Measurements from ENCODE around the gene ZPR1.

The ZPR1 gene

DNA sequence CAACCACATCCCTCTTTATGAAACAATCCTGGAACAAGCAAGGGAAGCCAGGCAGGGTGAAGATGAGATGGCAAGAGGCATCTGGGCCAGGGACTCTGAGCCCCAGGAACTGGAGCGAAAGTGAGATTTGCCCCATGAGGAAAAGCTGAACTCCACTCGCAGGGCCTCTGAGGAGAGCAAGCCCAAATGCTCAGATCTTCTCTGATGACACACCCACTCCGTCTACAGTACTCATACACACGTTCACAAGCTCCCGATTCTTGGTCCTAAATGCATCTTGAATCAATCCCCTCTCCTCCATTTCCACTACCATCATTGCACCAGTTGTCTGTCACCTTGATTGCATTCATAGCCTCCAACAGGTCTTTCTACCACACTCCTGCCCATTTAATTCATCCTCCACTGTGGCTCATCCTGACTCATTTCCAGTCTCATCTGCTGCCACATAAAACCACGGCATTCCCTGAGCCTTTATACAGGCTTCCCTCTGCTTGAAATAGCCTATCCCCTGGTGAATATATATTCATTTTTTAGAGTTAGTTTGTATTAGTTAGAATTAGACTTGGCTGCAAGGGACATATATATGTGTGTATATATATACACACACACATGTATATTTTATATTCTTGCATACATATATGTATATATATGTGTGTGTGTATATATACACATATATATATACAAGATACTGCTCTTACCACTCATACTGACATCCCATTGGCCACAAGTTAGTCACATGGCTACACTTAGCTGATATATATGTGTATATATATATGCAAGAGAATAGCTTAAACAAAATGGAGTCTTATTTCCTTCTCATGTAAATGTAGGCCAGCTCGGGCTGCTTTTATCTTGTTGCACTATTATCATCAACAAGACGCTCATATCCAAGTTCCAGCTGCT lies 5.3 kb upstream of the ZPR1 start:
- no peak for DNase-seq (ENCODE audit: low read depth in 3 of 3, low spot score in 1 of 3)

DNA sequence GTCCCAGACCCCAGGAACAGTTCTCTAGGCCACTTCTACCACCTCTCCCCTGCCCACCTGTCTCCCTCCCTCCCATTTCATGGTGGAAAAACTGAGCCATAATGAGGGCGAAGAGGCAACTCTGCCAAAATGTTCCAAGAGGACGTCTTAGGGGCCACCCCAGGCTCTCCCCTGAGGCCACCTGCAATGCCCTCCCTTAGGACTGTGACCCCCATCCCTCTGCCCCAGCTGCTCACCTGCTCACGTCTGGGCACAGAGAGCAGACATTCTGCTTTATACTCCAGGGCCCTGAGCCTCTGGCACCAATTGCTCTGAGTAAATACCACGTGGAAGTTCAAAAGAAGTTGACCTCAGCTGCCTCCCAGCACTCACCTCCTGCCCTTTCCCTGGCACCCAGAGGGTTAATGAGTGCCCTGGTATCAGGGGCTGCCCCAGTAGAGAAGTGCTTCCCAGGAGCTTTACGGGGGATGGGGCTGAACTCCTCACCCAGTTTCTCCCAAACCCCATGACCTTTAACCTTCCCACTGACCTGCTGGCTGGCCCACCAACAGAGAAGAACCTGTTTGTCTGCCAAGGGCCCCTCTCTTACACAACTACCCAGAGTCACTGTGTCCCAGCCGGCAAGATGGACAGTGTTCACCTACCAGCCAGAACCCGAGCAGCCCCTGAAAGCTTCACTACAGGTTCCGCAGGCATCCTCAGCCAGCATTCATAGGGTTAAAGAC lies 4.5 kb upstream of the ZPR1 start:
- no peak for DNase-seq (ENCODE audit: low read depth in 3 of 3, low spot score in 1 of 3)

DNA sequence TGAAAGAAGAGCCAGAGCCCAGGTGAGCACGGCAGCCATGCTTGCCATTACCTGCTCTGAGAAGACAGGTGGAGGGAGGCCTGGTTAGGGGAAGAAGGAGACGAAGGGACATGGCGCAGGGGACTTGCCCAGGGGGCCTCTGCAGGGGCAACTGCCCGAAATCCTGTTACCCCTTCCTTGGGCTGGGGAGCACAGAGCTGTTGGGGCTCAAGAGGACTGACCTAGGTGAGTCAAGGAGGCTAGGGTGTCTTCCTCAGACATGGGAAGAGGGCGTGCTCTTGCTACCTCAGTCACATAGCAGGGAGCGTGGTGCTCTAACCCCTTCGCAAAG lies 4.0 kb upstream of the ZPR1 start, which contains the start of gene APOA5:
APOA5 (minus strand) TSS at position 67 of the 331 bp plus-strand sequence; CDS start at position 48, 19 bp downstream.
- DNase-seq (ENCODE audit: low read depth in 3 of 3, low spot score in 1 of 3) = no peak

DNA sequence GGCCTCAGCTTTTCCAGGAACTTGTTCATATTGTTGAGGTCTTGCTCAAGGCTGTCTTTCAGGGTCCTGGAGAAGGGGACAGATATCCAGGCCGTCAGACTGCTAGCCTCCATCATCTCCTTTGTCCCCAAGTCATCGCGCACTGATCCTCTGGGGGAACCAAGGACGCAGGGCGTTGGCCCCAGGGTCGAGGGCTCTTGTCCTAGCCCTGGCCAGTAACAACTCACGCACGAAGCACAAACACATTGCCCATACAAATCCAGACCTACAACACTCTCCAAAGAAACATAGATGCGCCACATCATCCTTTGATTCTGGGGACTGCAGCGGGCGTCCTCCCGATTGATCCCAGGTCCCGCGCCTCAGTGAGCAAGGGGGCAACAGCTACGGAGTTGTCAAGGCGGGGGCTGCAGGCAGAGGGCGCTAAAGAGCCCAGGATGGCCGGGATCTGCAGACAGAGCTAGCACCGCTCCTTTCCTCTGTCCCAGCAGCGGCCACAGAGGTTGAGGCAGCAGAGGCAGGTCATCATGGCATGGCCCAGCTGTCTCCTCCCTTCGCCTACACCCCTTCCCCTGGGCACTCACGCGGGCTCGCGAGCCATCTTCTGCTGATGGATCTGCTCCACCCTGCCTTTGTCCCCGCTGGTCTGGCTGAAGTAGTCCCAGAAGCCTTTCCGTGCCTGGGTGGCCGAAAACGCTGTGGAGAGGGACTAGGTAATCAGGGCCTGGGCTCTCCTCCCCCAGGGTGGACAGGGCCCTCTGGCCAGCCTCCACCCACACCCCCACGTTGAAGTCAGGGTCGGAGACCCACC lies 3.4 kb upstream of the ZPR1 start:
- DNase-seq (ENCODE audit: low read depth in 3 of 3, low spot score in 1 of 3) = peak; percentile 29 to 71 (median 56)

DNA sequence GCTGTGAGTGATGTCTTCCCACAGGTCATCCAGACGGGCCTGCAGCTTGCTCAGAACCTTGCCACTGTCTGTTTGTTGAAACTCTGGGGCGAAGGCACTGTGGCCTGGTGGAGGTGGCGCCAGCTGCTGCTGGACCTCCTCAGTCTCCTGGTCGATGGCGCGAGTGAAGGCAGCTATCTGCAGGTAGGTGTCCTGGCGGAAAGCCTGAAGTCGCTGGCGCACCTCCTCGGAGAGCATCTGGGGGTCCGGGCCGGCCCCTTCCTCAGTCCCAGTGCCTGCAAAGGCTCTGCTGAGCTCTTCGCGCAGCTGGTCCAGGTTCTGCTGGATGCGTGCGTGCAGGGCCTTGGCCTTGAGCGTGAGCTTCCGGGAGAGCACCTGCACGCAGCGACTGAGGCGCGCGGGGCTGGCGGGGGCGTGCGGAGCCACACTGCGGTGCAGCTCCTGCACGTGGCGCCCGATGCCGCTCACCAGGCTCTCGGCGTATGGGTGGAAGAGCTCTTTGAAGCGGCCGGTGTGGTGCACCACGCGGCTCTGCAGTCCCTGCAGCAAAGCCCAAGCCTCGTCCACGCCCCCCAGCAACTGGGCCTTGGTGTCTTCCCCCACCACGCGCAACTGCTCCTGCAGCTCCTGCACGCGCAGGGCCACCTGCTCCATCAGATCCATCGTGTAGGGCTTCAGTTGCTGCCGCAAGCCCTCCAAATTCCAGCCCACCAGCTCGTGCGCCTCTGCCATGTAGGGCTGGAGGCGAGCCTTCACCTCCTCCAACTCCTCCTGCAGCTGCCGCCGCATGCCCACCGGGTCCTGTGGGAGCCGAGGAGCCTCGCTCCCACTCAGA lies 2.6 kb upstream of the ZPR1 start:
- no peak for DNase-seq (ENCODE audit: low read depth in 3 of 3, low spot score in 1 of 3)

DNA sequence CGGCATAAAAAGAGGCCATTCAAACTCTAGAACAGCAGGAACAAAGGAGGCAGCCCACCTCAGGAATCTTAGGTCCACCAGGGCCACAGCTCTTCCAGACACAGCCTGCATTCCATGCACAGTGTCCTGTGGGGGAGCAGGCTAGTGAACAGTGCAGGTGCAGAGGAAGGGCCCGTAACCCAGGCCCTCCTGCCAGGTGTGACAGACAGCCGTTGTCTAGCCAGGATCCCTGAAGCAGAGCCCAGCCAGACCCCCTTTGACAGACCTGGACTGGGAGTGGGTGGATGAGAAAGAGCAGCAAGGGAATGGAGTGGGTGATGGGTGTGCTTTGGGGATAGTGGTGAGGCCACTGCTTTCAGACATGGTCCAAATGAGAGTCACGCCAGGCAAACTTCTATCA lies 1.2 kb upstream of the ZPR1 start:
- DNase-seq (ENCODE audit: low read depth in 3 of 3, low spot score in 1 of 3) = no peak

DNA sequence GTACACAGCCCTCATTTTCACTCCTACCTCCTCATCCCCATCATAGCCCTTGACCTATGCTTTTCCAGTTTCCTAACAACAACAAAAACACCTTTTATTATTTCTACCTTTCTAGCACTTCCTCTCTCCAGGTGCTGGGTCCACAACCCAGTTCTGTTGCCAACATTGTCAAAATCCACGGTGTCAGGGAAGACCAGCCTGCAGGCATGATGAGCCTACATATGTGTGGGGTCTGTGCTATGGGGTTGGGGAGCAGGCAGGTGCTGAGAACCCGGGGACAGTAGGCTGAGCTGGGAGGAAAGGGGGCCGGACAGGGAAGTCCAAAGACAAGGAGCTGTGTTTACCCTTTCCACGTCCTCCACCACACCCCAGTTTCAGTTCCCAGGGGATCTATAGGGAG lies 711 bp upstream of the ZPR1 start:
- no peak for DNase-seq (ENCODE audit: low read depth in 3 of 3, low spot score in 1 of 3)

DNA sequence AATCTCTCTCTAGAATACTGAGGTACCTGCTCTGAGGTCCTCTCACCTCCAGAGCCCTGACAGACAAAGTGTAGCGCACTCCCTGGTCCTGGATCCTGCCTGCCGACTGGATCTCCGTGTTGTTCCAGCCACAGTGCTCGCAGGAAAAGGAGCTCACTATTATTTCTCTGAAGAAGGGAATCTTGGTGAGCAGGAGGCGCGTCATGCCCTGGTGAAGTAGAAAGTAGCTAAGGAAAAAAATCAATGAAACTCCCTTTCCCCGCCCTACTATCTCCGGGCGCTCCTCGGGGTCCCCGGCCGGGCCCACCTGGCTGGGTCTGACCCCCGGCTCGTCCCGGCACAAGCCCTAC lies 412 bp downstream of the ZPR1 start:
- no peak for DNase-seq (ENCODE audit: low read depth in 3 of 3, low spot score in 1 of 3)

DNA sequence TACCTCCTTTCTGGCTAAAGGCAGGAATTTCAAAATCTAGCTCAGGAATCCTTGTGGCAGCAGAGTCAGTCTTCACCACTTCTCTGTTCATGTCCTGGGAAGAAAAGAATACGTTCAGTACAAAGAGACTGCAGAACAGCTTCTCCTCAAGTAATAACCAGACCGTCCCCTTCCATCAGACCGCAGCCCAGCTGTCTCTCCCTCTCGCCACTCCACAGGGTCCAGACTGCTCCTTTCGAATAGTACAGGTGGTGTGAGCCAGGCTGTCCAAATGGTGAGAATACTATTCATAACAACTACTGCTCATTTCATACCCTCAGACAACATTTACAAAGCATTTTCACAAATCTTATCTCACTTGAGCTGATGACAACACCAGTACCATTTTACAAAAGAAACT lies 857 bp downstream of the ZPR1 start:
- DNase-seq (ENCODE audit: low read depth in 3 of 3, low spot score in 1 of 3) = no peak

DNA sequence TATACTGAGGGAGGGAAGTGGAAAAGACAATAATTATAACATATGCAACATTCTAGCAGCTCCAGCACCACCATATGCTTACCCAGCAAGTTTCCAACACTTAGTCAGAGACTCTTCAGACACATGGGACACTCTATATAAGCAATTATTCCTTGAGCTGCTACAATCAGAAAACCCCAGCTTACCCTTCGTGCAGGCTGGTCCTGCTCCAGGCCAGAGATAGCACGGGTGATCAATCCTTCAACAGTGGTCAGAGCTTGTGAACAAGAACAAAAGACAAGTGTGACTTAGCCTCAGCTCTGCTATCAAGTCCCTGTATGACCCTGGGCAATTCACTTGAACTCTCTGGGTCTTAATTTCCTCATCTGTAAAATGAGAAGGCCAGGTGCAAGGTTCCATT lies 1.5 kb downstream of the ZPR1 start:
- DNase-seq (ENCODE audit: low read depth in 3 of 3, low spot score in 1 of 3) = no peak

DNA sequence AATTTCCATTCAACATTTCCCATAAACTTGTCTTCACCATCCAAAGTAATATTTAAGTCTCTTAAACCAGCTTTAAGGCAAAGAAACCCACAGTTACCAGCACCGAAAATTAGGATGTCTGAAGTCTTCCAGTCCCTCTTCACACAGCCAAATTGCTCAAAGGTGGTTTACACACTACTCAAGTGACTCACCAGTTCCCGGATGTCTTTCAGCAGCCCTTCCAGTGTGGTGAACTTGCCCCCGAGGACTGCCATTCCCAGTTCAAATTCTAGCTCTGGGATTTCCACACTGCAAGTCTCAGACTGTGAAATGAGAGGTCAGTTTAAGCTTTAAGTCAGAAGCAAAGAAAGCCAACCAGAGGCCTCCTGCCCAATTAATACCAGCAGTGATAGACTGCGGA lies 5.1 kb downstream of the ZPR1 start:
- DNase-seq (ENCODE audit: low read depth in 3 of 3, low spot score in 1 of 3) = no peak

DNA sequence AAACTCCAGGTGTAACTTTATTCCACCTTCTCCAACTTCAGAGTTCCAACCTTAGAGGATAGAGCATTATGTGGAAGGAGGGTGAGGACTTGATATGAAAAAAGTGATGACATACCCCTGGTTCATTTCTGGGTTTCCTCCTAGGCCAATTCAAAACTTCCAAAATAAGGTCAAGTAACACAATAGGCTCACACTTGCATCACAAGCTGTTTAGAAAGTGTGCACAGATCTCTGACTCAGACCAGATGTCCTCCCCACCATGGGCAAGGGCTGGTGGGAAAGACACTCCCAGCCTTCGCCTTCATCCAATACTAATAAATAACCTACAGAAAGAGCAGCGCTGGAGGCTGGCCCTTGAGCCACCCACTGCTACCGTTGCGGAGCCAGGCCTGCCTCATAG lies 9.3 kb downstream of the ZPR1 start:
- no peak for DNase-seq (ENCODE audit: low read depth in 3 of 3, low spot score in 1 of 3)

DNA sequence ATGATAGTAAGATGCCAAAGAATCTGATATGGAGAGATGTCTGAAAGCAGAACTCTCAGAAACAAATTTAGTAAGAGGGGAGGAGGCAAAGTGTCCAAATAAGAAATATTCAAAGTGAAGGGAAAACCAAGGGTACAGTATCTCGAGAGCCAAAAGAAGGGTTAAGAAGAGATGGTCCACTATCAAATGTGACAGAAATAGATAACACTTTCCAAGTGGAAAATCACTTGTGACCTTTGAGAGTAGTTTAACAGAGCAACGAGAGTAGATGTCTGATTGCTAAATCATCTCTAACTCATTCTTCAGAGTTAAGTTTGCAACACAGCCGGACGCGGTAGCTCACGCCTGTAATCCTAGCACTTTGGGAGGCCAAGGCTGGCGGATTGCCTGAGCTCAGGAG lies 10.8 kb downstream of the ZPR1 start:
- DNase-seq (ENCODE audit: low read depth in 3 of 3, low spot score in 1 of 3) = no peak

DNA sequence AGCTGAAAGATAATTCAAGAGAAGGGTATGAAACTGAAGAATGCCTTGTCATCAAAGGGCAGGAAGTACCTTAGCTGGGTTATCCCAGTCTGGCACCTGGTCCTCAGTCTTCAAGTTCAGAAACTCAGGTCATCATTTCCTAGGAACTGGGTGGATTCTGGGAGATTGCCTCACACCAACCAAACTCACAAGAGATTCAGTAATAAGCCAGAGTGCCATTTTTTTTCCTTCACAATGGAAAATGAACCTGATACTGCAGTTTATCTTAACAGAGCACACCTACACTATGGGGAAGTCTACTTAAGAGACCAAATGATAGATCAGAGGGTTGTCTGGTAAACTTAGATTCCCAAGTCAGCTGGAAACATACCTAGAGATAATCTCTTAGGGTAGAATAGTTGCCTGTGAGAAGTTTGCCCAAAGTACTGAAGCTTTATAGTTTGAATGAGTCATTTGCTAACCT lies 11.3 kb downstream of the ZPR1 start:
- DNase-seq (ENCODE audit: low read depth in 3 of 3, low spot score in 1 of 3) = no peak

DNA sequence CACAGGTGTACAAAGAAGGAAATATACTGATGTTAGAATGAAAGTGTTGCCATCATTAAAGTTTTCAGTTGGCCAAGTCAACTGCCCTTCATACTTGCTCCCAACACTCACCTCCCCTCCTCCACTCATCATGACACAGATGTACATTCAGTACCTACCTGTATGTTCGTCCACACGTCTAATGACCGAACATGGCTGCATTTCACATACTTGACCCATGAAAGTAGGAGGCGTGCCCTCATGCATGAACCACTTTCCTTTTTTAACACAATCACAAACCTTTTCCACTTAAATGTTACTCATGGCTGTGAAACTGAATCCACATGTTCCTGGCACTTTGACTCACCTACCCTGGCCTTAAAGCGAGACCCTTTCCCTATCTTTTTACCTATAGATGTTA lies 11.8 kb downstream of the ZPR1 start:
- DNase-seq (ENCODE audit: low read depth in 3 of 3, low spot score in 1 of 3) = no peak

DNA sequence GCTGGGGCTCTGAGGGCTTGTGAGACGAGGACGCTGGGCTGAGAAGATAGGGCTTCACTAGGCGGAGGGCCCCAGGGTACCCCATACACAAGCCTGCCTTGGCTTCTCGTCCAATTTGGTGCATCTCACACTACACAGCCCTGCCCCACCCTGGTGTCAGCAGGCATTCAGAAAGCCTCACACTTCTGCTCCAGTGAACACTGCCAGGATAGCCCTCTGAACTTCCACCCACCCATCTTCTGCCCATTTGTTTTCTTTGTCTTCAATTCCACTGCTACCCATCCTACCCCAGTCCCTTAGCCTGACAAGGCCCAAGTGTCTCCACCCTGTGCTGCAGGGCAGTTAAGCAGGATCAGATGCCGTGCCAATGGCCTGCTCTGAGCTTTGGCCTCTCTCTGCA lies 13.2 kb downstream of the ZPR1 start:
- DNase-seq (ENCODE audit: low read depth in 3 of 3, low spot score in 1 of 3) = no peak

DNA sequence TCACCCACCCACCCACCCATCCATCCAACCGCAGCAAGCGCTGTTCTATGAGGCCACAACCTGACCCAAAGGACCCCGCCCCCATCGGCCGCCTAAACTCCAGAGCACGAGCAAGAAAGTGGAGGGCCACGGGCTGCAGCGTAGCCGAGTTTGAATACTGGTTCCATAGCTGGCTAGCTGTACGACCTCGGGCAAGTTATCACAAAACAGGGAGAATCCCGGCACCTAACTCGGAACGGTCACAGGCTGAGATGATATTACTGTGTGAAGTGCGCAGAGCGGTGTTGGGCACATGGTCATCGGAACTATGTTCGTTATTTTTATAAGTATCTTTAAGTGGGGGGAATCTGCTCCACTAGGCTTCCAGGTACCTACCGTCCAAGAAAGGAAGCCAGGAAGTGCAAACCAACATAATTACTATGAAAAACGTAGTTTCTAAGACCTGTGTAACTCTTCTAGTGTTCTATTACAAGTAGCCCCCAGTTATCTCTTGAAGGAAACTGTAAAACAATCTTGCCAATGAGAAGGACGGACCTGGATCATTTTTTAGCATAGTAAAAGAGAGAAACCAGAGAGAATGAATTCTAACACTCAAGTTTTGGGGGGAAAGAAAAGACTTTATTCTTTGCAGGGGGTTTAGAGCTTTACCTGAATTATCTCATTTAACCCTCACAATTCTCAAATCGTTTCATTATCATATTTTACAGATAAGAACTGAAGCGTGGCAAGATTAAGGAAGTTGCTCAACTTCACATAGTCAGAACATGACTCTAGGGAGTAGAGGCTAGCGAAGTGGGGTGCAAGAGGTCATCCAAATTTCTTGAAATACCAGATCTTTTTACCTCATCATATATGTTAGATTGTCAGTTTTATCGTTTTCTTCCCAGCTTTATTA lies 14.4 kb downstream of the ZPR1 start:
- DNase-seq (ENCODE audit: low read depth in 3 of 3, low spot score in 1 of 3) = no peak

DNA sequence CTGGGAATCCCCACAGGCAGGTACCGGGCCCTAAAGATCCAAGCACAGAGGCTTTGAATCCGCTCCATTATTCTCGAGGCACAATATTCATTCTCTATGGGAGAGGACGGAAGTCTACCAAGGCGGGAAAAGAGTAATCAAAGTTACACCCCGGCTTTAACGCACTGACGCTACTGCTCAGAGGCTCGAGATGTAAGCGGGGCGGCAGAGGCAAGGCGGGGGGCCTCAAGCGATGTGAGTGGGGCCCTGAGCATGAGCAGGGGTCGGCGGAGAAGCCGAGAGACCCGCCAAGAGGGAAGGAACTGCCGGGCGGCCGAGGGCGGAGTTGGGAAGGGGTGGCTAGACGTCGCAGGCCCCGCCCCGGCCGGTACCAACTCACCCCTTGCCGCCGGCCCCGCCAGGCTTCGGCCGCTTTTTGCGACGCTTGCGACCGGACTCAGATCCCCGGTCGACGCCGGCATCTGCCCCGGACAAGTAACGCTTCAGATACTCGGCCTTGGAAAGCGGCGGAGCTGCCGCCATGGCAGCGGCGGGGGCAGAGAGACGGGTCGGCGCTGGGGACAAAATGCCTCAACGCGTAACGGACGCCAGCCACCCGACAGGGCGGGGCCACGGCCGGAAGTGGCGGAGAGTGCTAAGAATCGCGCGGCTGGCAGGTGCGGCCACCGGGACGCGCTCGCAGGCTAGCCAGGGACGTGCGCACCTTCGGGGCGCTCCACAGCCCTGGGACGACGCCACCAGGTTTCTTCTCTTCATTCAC lies 15.2 kb downstream of the ZPR1 start, which contains the start of gene BUD13:
BUD13 (minus strand) TSS at position 545 of the 760 bp plus-strand sequence; CDS start at position 522, 23 bp downstream.
- DNase-seq (ENCODE audit: low read depth in 3 of 3, low spot score in 1 of 3) = peak; percentile 84 to 95 (median 85)

DNA sequence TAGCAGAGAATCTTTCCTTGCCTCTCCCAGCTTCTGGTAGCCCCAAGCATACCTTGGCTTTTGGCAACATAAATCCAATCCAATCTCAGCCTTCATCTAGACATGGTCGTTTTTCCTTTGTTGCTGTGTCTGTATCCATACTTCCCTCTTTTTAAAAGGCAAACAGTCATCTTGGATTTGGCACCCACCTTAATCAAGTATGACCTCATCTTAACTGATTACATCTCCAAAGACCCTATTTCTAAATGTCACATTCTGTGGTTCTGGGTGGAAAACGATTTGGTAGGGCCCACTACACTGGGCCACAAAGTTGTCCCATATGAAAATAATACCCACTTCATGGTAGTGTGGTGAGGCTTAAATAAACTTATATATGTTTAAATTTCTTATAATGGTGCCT lies 15.9 kb downstream of the ZPR1 start:
- DNase-seq (ENCODE audit: low read depth in 3 of 3, low spot score in 1 of 3) = no peak
